ENCODE results near the gene PON3.
"Not testable (repeated sequence)": the region's sequence is repeated elsewhere in the genome, so short reads cannot be mapped to it uniquely, and the experiment has no call there.

Gene PON3

DNA sequence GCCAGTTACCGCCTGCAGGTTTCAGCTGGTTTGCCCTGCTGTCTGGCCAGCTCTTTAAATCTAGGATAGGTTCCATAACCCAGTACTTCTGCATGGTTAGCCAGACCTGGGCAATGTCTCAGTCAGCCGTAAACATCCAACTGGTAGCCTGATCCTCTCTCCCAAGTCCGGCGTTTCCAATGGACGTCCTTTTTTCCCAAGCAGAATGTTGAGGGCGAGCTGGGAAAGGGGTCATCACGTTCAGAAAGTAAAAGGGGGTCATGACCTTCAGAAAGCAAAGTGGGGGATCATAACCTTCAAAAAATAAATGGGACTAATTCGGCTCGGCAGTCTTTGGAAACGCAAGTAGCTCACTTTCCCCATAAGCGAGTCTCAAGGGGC, 430 bp downstream of the PON3 start:
- no peaks in the 10 kb centered on the region for H3K36me3 ChIP-seq (ENCODE audit: low read depth)
- TF ChIP-seq, protein P1, sequence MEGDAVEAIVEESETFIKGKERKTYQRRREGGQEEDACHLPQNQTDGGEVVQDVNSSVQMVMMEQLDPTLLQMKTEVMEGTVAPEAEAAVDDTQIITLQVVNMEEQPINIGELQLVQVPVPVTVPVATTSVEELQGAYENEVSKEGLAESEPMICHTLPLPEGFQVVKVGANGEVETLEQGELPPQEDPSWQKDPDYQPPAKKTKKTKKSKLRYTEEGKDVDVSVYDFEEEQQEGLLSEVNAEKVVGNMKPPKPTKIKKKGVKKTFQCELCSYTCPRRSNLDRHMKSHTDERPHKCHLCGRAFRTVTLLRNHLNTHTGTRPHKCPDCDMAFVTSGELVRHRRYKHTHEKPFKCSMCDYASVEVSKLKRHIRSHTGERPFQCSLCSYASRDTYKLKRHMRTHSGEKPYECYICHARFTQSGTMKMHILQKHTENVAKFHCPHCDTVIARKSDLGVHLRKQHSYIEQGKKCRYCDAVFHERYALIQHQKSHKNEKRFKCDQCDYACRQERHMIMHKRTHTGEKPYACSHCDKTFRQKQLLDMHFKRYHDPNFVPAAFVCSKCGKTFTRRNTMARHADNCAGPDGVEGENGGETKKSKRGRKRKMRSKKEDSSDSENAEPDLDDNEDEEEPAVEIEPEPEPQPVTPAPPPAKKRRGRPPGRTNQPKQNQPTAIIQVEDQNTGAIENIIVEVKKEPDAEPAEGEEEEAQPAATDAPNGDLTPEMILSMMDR (IDR thresholded peaks at IDR 0.05; ENCODE audit: poor library complexity, severe bottlenecking), result no peak
- ATAC-seq (ENCODE audit: low read depth) (no peak), DNase-seq (ENCODE audit: low spot score) (no peak)
- no peaks in the 10 kb centered on the region for H3K9me3 ChIP-seq (ENCODE audit: severe bottlenecking)
- H3K27ac ChIP-seq (ENCODE audit: poor library complexity, severe bottlenecking), result no peak overlapping the region
- peak overlapping the region; percentile 28 for H3K4me3 ChIP-seq (ENCODE audit: severe bottlenecking)
- H3K27me3 ChIP-seq (ENCODE audit: insufficient read depth, poor library complexity, severe bottlenecking), result peaks cover 6% of the 10 kb centered on the region
- no peaks in the 10 kb centered on the region for H3K4me1 ChIP-seq (ENCODE audit: insufficient read depth, poor library complexity, severe bottlenecking)

- H3K4me1 ChIP-seq (ENCODE audit: insufficient read depth, poor library complexity, severe bottlenecking), result no peaks in the 10 kb centered on the region
- no peak overlapping the region for H3K4me3 ChIP-seq (ENCODE audit: severe bottlenecking)
- DNase-seq (ENCODE audit: low spot score), result no peak
- H3K9me3 ChIP-seq (ENCODE audit: severe bottlenecking), result no peaks in the 10 kb centered on the region
- H3K27ac ChIP-seq (ENCODE audit: poor library complexity, severe bottlenecking), result no peak overlapping the region
- TF ChIP-seq, protein P1 (IDR thresholded peaks at IDR 0.05; ENCODE audit: poor library complexity, severe bottlenecking), result no peak
- H3K27me3 ChIP-seq (ENCODE audit: insufficient read depth, poor library complexity, severe bottlenecking), result peaks cover 6% of the 10 kb centered on the region
- H3K36me3 ChIP-seq (ENCODE audit: low read depth), result no peaks in the 10 kb centered on the region
- no peak for ATAC-seq (ENCODE audit: low read depth)
Observed at GRCh38 chr7:95394370-95394769, 1.8 kb downstream of the PON3 start.

DNA sequence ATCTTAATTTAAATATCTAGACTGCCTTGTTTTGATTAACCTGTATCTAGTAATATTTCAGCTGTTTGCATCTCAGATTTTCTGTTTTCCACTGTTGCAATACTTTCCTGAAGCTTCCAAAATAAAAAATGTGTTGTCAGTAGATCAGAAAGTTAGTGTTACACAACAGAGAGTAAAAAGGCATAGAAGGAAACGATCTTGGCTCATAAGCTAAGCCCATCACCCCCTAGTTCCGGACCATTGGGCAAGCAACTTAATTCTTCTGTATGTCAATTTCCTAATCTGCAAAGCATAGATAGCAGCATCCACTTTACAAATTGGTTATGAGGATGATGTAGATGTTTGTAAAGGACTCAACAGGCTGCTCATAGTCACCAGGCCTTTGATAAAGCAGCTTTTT, 4.4 kb downstream of the PON3 start:
- DNase-seq (ENCODE audit: low spot score) (no peak), ATAC-seq (ENCODE audit: low read depth) (no peak)
- Histone ChIP-seq H3K4me3 (ENCODE audit: severe bottlenecking) (no peak overlapping the region), H3K27ac (ENCODE audit: poor library complexity, severe bottlenecking) (no peak overlapping the region), H3K27me3 (ENCODE audit: insufficient read depth, poor library complexity, severe bottlenecking) (peaks cover 6% of the 10 kb centered on the region), H3K9me3 (ENCODE audit: severe bottlenecking) (no peaks in the 10 kb centered on the region), H3K4me1 (ENCODE audit: insufficient read depth, poor library complexity, severe bottlenecking) (no peaks in the 10 kb centered on the region), H3K36me3 (ENCODE audit: low read depth) (no peaks in the 10 kb centered on the region)
- TF ChIP-seq, protein P1 (IDR thresholded peaks at IDR 0.05; ENCODE audit: poor library complexity, severe bottlenecking), result no peak

DNA sequence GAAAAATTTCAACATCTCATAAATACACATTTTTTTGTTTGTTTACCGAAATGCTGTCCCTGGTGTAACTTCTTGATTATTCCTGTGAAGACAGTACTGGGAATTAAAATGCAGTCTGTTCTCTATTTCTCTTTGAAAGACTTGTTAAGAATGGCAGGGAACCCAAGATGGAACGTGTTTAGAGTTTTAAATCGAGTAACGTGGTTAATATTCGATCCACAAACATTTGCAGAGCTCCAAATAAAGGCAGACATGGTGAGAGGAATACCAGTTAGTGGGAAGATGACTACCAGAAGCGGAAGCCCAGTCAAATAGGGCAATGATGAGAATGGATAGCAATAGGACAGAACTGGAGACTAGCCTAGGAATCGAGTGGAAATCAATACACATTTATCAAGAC, 6.7 kb downstream of the PON3 start:
- no peak overlapping the region for H3K27ac ChIP-seq (ENCODE audit: poor library complexity, severe bottlenecking)
- H3K4me1 ChIP-seq (ENCODE audit: insufficient read depth, poor library complexity, severe bottlenecking), result no peaks in the 10 kb centered on the region
- no peaks in the 10 kb centered on the region for H3K27me3 ChIP-seq (ENCODE audit: insufficient read depth, poor library complexity, severe bottlenecking)
- no peak overlapping the region for H3K4me3 ChIP-seq (ENCODE audit: severe bottlenecking)
- ATAC-seq (ENCODE audit: low read depth), result no peak
- no peak for DNase-seq (ENCODE audit: low spot score)
- H3K9me3 ChIP-seq (ENCODE audit: severe bottlenecking), result no peaks in the 10 kb centered on the region
- TF ChIP-seq, protein P1 (IDR thresholded peaks at IDR 0.05; ENCODE audit: poor library complexity, severe bottlenecking), result no peak
- H3K36me3 ChIP-seq (ENCODE audit: low read depth), result no peaks in the 10 kb centered on the region

- H3K9me3 ChIP-seq (ENCODE audit: severe bottlenecking); ATAC-seq (ENCODE audit: low read depth); H3K27me3 ChIP-seq (ENCODE audit: insufficient read depth, poor library complexity, severe bottlenecking); H3K36me3 ChIP-seq (ENCODE audit: low read depth); H3K4me3 ChIP-seq (ENCODE audit: severe bottlenecking); H3K4me1 ChIP-seq (ENCODE audit: insufficient read depth, poor library complexity, severe bottlenecking); H3K27ac ChIP-seq (ENCODE audit: poor library complexity, severe bottlenecking); DNase-seq (ENCODE audit: low spot score): not testable (repeated sequence)
Observed at GRCh38 chr7:95379457-95379856, 16.7 kb downstream of the PON3 start.

All from RWPE2 (cell line).